HL-60/S4 treated with phorbol 12-myristate 13-acetate at 8.2 ng/mL for 4 days and 3 days (cell line): ENCODE measurements around the gene KCNJ14.

Experiments
- in situ Hi-C: fragments of 300-500 bp; cut with MboI; formaldehyde crosslinking; loops from 2 replicates; pipeline ENCODE4 v1.15.0; 2022; ENCODE audit warnings: low sequenced_read_pairs

Gene KCNJ14

DNA sequence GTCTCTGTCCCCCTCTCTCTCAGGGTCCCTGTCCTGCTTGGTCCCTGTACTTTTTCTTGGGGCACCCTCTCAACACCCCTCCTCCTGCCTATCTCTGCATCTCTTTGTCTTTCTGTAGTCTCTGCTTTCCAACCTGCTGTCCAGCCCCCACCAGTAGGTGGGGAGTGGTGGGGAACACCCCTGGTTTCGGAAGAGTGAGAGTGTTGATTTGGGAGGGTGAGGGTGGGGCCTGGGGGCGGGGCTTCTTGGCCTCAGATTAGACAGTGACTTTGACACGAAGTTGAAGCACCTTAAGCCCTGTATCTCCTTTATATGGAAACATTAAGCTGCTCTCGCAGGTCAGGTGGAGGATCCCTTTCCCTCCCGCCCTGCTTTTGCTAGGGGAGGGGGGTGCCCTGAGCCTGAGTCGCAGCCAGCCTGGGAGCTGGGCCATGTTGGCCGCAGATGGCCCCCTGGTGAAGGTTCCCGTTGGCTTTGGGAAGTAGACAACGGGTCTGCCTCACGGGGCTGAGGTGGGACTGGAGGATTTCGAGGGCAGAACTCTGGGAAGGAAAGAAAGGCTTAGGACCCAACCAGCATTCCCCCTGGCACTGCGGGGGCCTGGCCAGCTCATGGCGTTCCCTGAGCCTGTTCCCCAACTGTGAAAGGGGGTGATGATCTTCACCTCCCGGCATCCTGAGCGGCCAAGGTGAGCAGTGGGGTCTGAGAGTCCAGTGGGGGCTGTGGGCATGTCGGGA, at the start of gene KCNJ14:
Gene KCNJ14, plus strand, starts transcription at position 404 of the 737 bp plus-strand sequence. CDS start 6,151 bp downstream, outside the sequence.
- in situ Hi-C loops, result no loop called here

- in situ Hi-C loops, result no loop called here
Measured at GRCh38 chr19:48405850-48406249, 49.5 kb upstream of the KCNJ14 start.

DNA sequence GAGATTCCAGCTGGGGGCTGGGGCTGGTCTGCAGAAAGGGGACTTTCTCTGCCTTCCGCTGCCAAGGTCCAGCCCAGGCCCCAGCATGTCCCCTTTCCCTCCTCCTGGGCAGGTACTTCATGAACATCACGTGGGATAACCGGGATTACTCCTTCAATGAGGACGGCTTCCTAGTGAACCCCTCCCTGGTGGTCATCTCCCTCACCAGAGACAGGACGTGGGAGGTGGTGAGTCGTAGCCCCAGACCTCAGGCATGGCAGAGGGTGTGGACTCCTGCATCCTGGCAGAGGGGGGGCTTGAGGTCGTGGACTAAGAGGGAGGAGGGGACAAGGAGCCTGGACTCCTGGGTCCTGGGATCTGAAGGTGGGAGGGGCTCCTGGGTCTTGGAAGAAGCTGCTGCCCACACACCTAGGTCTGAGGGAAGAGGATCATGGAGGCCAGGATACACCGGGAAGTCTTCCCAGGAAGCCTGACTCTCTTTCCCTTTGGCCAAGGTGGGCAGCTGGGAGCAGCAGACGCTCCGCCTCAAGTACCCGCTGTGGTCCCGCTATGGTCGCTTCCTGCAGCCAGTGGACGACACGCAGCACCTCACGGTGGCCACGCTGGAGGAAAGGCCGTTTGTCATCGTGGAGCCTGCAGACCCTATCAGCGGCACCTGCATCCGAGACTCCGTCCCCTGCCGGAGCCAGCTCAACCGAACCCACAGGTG, 41.3 kb upstream of the KCNJ14 start:
- in situ Hi-C loops, result no loop called here

GRCh38 chr19:48415395-48415794, 40.0 kb upstream of the KCNJ14 start:
- in situ Hi-C loops, result no loop called here

DNA sequence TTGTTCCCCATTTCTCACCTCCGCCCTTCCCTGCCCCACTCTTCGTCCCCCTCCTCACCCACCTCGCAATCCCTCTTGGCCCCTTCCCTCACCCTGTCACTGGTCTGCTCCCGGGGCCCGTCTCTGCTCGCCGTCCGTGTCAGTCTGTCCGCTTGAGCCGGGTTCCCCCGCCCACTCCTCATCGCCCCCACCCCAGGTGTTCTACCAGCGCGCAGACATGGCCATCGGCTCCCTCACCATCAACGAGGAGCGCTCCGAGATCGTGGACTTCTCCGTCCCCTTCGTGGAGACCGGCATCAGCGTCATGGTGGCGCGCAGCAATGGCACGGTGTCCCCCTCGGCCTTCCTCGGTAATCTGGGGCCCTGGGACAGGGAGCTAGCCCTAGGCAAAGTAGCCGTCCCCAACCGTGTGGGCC, 39.6 kb upstream of the KCNJ14 start:
- in situ Hi-C loops, result no loop called here

GRCh38 chr19:48417421-48417820, 38.0 kb upstream of the KCNJ14 start:
- in situ Hi-C loops, result no loop called here

GRCh38 chr19:48418317-48419064, 36.9 kb upstream of the KCNJ14 start:
- in situ Hi-C loops, result no loop called here

DNA sequence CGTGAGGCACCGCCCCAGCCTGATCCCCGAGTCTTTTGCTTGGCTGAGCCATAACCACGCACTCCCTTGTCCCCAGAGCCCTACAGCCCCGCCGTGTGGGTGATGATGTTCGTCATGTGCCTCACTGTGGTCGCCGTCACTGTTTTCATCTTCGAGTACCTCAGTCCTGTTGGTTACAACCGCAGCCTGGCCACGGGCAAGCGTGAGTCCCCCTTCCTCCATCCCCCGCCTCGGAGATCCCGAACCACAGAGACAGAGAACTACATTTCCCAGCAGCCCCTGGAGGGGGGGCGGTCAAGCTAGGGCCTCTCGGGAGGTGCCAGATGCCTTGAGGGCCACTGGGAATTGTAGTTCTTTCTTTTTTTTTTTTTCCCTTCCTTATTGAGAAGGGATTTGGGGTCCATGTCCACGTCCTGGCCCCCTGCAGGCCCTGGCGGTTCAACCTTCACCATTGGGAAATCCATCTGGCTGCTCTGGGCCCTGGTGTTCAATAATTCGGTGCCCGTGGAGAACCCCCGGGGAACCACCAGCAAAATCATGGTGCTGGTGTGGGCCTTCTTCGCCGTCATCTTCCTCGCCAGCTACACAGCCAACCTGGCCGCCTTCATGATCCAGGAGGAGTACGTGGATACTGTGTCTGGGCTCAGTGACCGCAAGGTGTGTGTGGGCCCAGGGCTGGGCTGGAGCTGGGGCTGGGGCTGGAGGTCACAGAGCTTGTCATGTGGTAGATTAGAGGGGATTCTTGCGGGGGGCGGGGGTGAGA, 36.0 kb upstream of the KCNJ14 start:
- in situ Hi-C loops, result no loop called here

GRCh38 chr19:48421548-48421947, 33.8 kb upstream of the KCNJ14 start:
- in situ Hi-C loops, result no loop called here

- in situ Hi-C loops, result no loop called here
Measured at GRCh38 chr19:48424694-48425219, 30.6 kb upstream of the KCNJ14 start.

DNA sequence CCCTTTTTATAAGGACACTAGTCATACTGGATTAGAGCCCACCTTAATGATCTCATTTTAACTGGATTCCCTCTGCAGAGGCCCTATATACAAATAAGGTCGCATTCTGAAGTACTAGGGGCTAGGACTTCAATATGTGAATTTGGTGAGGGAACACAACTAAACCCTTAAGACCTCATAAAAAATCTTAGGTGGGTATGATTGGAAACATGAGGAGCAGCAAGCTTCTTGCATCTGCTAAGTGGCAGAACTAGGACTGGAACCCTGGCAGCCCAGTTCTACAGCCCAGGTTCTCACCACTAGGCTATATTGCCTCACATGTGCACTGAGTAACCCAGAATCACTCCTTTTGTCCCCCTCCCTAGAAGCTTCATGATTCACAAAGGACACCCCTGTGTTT, 26.7 kb upstream of the KCNJ14 start:
- in situ Hi-C loops, result no loop called here

DNA sequence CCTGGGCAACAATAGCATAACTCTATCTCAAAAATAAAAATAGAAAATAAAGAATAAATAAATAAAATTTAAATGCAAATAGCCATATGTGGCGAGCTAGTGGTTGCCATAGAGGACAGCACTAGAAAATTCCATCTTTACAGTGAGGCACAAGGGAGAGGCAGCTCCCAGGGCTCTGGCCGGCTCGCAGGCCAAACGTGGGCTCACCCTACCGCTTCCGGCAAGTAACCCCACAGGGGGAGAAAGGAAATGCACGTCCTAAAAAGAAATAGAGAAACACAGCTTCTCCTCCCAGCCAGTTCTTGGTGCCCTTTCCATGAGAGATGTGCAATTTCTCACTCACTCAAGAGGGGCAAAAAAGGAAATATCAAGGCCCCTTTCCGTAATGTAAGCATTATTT, 22.0 kb upstream of the KCNJ14 start:
- in situ Hi-C loops, result no loop called here

GRCh38 chr19:48436586-48436985, 18.8 kb upstream of the KCNJ14 start:
- in situ Hi-C loops, result no loop called here

DNA sequence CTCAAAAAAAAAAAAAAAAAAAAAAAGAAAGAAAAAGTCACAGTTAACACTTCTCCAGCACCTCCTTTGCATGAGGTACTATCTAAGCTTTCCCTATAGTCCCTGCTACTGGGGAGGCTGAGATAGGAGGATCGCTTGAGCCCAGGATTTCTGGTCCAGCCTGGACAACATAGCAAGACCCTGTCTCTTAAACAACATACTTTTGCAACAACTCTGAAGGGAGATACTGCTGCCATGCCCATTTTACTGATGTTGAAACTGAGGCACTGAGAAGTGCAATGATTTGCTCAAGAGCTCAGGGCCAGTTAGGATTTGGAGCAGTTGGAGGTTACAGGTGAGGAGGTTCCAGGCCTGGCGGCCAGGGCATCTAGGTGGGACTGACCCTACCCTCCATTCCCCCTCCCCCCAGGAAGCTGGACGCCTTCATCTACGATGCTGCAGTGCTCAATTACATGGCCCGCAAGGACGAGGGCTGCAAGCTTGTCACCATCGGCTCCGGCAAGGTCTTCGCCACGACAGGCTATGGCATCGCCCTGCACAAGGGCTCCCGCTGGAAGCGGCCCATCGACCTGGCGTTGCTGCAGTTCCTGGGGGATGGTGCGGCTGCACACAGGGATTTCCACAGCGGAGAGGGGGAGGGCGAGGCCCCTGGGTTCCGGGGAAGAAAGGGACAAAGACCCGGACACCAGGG, 13.9 kb upstream of the KCNJ14 start:
- in situ Hi-C loops, result no loop called here

DNA sequence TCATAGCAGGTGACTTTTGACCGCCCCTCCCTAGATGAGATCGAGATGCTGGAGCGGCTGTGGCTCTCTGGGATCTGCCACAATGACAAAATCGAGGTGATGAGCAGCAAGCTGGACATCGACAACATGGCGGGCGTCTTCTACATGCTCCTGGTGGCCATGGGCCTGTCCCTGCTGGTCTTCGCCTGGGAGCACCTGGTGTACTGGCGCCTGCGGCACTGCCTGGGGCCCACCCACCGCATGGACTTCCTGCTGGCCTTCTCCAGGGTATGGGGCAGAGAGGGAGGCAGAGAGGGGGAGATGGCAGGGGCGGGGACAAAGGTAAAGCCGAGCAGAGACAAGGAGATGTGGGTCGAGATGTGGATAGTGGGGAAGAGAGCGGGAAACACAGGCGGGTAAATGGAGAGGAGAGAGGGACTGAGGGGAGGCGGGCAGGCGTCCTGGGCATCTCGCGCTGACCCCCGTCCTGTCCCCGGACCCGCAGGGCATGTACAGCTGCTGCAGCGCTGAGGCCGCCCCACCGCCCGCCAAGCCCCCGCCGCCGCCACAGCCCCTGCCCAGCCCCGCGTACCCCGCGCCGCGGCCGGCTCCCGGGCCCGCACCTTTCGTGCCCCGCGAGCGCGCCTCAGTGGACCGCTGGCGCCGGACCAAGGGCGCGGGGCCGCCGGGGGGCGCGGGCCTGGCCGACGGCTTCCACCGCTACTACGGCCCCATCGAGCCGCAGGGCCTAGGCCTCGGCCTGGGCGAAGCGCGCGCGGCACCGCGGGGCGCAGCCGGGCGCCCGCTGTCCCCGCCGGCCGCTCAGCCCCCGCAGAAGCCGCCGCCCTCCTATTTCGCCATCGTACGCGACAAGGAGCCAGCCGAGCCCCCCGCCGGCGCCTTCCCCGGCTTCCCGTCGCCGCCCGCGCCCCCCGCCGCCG, 13.0 kb upstream of the KCNJ14 start:
- in situ Hi-C loops, result no loop called here

GRCh38 chr19:48443256-48443655, 12.1 kb upstream of the KCNJ14 start:
- in situ Hi-C loops, result no loop called here

- in situ Hi-C loops, result no loop called here
Measured at GRCh38 chr19:48443731-48444128, 11.6 kb upstream of the KCNJ14 start.

DNA sequence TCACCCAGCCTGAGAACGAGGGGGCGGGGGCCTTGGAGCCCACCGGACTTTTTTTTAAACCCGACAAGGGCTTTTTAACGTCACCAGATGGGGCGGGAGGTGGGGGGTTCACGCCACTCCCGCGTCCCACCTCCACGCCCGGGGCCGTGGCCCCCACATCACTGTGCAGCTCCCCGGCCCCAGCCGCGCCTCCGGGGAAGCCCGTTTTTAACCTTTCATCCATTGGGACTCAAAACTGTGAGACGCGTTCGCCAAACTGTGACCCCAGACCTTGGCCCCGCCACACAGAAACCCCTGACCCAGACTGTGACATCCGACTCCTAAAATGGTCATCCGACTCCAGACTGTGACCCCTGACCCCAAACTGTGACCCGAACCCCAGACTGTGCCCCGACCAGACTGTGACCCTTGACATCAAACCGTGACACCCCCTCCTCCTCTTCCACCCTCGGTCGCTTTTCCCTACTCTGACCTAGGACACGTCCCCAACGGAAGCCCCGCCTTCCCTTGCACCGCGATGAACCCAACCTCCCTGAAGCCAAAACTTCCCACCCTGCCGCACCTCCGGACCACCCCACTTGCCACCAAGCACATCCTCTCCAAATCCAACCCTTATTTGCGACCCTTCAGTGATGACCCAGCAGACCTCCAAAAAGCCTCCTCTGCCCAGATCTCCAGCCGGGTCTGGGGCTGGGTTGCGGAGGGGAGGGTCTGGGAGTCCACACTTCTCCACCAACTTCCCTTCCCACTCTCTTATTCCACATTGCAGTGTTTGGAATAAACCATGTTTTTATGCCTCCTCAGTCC, 11.0 kb upstream of the KCNJ14 start:
- in situ Hi-C loops, result no loop called here

- in situ Hi-C loops, result no loop called here
Measured at GRCh38 chr19:48444936-48445200, 10.5 kb upstream of the KCNJ14 start.
